IMR-90 (cell line): Measurements from ENCODE around the gene TOR4A.

Experiments used
- MAZ ChIP-seq: IDR thresholded peaks from 2 replicates; pipeline ENCODE4 v1.6.1; 2012; ENCODE audit warnings: low read depth, mild to moderate bottlenecking, low read length, improper control_type of control experiment, moderate library complexity, borderline replicate concordance
- NFE2L2 ChIP-seq: fragments of 150-350 bp; IDR thresholded peaks from 2 replicates; pipeline ENCODE4 v1.6.1; 2016; ENCODE audit warnings: low read depth, mild to moderate bottlenecking, low read length
- POLR2A ChIP-seq: IDR thresholded peaks from 2 replicates; pipeline ENCODE4 v1.6.1; 2012; ENCODE audit warnings: mild to moderate bottlenecking, low read depth, low read length
- RAD21 ChIP-seq: IDR thresholded peaks from 2 replicates; pipeline ENCODE4 v1.6.1; 2012; ENCODE audit warnings: low read length, improper control_type of control experiment
- RFX5 ChIP-seq: IDR thresholded peaks from 2 replicates; pipeline ENCODE4 v1.8.0; 2012; ENCODE audit warnings: low read depth, mild to moderate bottlenecking, low read length, moderate library complexity
- SMC3 ChIP-seq: fragments of 150-350 bp; IDR thresholded peaks from 2 replicates; pipeline ENCODE4 v1.6.1; 2016; ENCODE audit warnings: low read depth, mild to moderate bottlenecking, antibody characterized with exemption, low read length, moderate library complexity
- TF ChIP-seq, protein P1 (sequence below): conservative IDR thresholded peaks from 2 replicates; pipeline ENCODE4 v1.5.1; 2012; ENCODE audit warnings: mild to moderate bottlenecking, low read depth, low read length, improper control_type of control experiment
- TF ChIP-seq, protein P2 (sequence below): fragments of 150-350 bp; IDR thresholded peaks from 2 replicates; pipeline ENCODE4 v1.6.1; 2017; ENCODE audit warnings: mild to moderate bottlenecking, antibody characterized with exemption, low read length, low read depth
- TF ChIP-seq, protein P3 (sequence below): fragments of 150-350 bp; IDR thresholded peaks from 2 replicates; pipeline ENCODE4 v1.6.1; 2016; ENCODE audit warnings: low read depth, mild to moderate bottlenecking, low read length, moderate library complexity, borderline replicate concordance

DNA sequence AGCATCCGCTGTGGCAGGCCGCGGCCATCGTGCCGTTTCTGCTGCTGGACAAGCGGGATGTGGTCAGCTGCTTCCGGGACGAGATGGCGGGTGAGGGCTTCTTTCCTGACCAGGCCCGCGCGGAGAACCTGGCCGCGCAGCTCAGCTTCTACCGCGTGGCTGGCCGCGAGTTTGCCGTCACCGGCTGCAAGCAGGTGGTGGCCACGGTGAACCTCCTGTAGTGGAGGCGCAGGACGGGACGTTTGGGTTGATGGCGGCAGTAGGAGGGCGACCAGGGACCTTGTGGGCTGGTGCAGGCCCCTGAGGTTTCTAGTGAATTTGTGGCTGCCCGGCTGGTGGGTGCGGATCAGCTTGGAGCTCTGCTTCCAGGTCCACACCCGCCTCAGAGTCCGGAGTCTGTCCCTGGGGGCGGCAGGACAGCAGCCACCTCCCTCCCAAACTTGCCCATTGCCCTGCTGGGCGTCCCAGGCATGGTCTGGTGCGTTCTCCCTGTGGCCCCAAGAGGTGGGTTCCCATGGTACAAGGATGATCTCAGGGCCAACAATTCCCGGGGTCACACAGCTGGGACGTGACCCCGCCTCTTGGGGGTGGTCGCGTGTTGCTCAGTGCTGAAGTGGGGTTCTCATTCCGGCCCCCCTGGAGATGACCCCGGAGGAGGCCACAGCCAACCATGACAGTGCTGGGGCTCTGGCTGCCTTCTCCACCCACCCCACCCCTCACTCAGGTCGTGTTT lies 2.4 kb downstream of the TOR4A start:
- TF ChIP-seq, protein P1, sequence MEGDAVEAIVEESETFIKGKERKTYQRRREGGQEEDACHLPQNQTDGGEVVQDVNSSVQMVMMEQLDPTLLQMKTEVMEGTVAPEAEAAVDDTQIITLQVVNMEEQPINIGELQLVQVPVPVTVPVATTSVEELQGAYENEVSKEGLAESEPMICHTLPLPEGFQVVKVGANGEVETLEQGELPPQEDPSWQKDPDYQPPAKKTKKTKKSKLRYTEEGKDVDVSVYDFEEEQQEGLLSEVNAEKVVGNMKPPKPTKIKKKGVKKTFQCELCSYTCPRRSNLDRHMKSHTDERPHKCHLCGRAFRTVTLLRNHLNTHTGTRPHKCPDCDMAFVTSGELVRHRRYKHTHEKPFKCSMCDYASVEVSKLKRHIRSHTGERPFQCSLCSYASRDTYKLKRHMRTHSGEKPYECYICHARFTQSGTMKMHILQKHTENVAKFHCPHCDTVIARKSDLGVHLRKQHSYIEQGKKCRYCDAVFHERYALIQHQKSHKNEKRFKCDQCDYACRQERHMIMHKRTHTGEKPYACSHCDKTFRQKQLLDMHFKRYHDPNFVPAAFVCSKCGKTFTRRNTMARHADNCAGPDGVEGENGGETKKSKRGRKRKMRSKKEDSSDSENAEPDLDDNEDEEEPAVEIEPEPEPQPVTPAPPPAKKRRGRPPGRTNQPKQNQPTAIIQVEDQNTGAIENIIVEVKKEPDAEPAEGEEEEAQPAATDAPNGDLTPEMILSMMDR: no peak
- TF ChIP-seq NFE2L2 (no peak), POLR2A (no peak), MAZ (no peak), RFX5 (no peak), SMC3 (no peak), RAD21 (no peak)
- TF ChIP-seq, protein P2, sequence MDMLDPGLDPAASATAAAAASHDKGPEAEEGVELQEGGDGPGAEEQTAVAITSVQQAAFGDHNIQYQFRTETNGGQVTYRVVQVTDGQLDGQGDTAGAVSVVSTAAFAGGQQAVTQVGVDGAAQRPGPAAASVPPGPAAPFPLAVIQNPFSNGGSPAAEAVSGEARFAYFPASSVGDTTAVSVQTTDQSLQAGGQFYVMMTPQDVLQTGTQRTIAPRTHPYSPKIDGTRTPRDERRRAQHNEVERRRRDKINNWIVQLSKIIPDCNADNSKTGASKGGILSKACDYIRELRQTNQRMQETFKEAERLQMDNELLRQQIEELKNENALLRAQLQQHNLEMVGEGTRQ: no peak
- TF ChIP-seq, protein P3, sequence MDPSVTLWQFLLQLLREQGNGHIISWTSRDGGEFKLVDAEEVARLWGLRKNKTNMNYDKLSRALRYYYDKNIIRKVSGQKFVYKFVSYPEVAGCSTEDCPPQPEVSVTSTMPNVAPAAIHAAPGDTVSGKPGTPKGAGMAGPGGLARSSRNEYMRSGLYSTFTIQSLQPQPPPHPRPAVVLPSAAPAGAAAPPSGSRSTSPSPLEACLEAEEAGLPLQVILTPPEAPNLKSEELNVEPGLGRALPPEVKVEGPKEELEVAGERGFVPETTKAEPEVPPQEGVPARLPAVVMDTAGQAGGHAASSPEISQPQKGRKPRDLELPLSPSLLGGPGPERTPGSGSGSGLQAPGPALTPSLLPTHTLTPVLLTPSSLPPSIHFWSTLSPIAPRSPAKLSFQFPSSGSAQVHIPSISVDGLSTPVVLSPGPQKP: no peak
